K562 (cell line): ENCODE measurements around the gene SERPINE1. TPM values are rescaled to one million over a fixed set of nuclear protein-coding genes. Genes with fewer than 3 reads are reported as not detected.
A peak's percentile ranks its signal among the peaks of the same experiment; 100 is the strongest.
"Not testable (repeated sequence)": the region's sequence is repeated elsewhere in the genome, so short reads cannot be mapped to it uniquely, and the experiment has no call there.

Source experiments
- ATAC-seq: fragments of 200-7000 bp; cut with Tn5 transposase; 3 replicates; pipeline ENCODE4 v1.9.1; 2020; ENCODE audit warnings: moderate library complexity
- BruUV-seq: library from RNA; stranded (reverse); fragments of 400-500 nt; replicated peaks from 2 replicates; lab custom pipeline; 2021; lab: Mats Ljungman, UMichigan
- CTCF ChIA-PET: fragments of 300-600 bp; formaldehyde crosslinking; extraction: SDS; loops from one replicate; lab custom pipeline; 2021; ENCODE audit warnings: low intra/inter-chr PET ratio; lab: Yijun Ruan, JAX
- POLR2A ChIA-PET: fragments of 300-600, 350-650 bp; sonication (Branson Sonifier 250); formaldehyde crosslinking; extraction: SDS; loops from one replicate; lab custom pipeline; 2021; ENCODE audit warnings: antibody characterized with exemption, inconsistent platforms; lab: Yijun Ruan, JAX
- DNase-seq, 4 experiments: peaks; one replicate each; pipeline versions ENCODE4 v3.0.0 to v3.0.0-alpha.2; 2011 to 2018; ENCODE audit warnings: low spot score in 3 of 4, mixed read lengths in 3 of 4; ENCODE audit errors: extremely low read depth in 1 of 4
- FAIRE-seq: peaks from 2 replicates; lab custom pipeline; 2011; peaks lifted over from hg19 to GRCh38; lab: Jason Lieb, UNC
- H2AFZ ChIP-seq: 2 replicates; pipeline ENCODE4 v1.6.0; 2011; ENCODE audit warnings: low read depth, low read length, control low read depth, inconsistent platforms
- H3K27ac ChIP-seq: fragments of 200-600 bp; 3 replicates; pipeline ENCODE4 v1.8.0; 2011; ENCODE audit warnings: low read depth, mild to moderate bottlenecking, control low read depth, inconsistent platforms, low read length, moderate library complexity, mixed read lengths; ENCODE audit errors: extremely low read depth
- H3K27me3 ChIP-seq, 2 experiments: fragments of 300-600 bp in 1 of 2; 2 replicates in 1 of 2; 3 replicates in 1 of 2; pipeline versions ENCODE4 v1.6.0 to v1.8.0; 2011; ENCODE audit warnings: inconsistent platforms in 2 of 2, low read length in 2 of 2, mild to moderate bottlenecking in 1 of 2, mixed read lengths in 1 of 2, moderate library complexity in 1 of 2; ENCODE audit not compliant: control insufficient read depth in 2 of 2, insufficient read depth in 2 of 2
- H3K36me3 ChIP-seq: fragments of 300-600 bp; 3 replicates; pipeline ENCODE4 v1.8.0; 2011; ENCODE audit warnings: mild to moderate bottlenecking, low read length, inconsistent platforms; ENCODE audit not compliant: control insufficient read depth, insufficient read depth
- H3K4me1 ChIP-seq, 2 experiments: fragments of 200-600 bp in 1 of 2; replicated peaks in 1 of 2; 2 replicates in 1 of 2; 3 replicates in 1 of 2; pipeline versions ENCODE4 v1.5.1 to v1.8.0; 2011; ENCODE audit warnings: inconsistent platforms in 2 of 2, low read length in 2 of 2, mild to moderate bottlenecking in 1 of 2, mixed read lengths in 1 of 2, moderate library complexity in 1 of 2; ENCODE audit not compliant: control insufficient read depth in 2 of 2, insufficient read depth in 2 of 2
- H3K4me2 ChIP-seq: 2 replicates; pipeline ENCODE4 v1.6.1; 2011; ENCODE audit warnings: low read length, control low read depth, inconsistent platforms, mixed read lengths; ENCODE audit not compliant: insufficient read depth
- H3K4me3 ChIP-seq: fragments of 200-600 bp; sonication (generic), shearing (Covaris generic); 2 replicates; pipeline ENCODE4 v1.5.1; 2016; ENCODE audit warnings: control low read depth, inconsistent platforms
- H3K79me2 ChIP-seq: fragments of 200-600 bp; 3 replicates; pipeline ENCODE4 v1.8.0; 2011; ENCODE audit warnings: low read length, inconsistent platforms; ENCODE audit not compliant: control insufficient read depth, insufficient read depth
- H3K9ac ChIP-seq, 2 experiments: 2 replicates each; pipeline versions ENCODE4 v1.6.0 to v1.6.1; 2011; ENCODE audit warnings: low read depth in 2 of 2, low read length in 2 of 2, control low read depth in 1 of 2, inconsistent platforms in 1 of 2, mild to moderate bottlenecking in 1 of 2, mixed read lengths in 1 of 2; ENCODE audit not compliant: insufficient read depth in 1 of 2
- H3K9me1 ChIP-seq: one replicate; pipeline ENCODE4 v1.6.0; 2011; ENCODE audit warnings: inconsistent platforms, mild to moderate bottlenecking, low read length, moderate library complexity; ENCODE audit not compliant: control insufficient read depth, insufficient read depth
- H3K9me3 ChIP-seq: replicated peaks from 2 replicates; pipeline ENCODE4 v1.5.1; 2011; ENCODE audit warnings: low read depth, low read length, inconsistent platforms; ENCODE audit not compliant: control insufficient read depth, insufficient read depth
- H4K20me1 ChIP-seq: replicated peaks from 2 replicates; pipeline ENCODE4 v1.6.1; 2011; ENCODE audit warnings: low read length, inconsistent platforms, mixed read lengths; ENCODE audit not compliant: control insufficient read depth, insufficient read depth
- ARID3A ChIP-seq: IDR thresholded peaks from 2 replicates; pipeline ENCODE4 v1.6.1; 2012; ENCODE audit warnings: low read depth, low read length, improper control_type of control experiment, borderline replicate concordance
- BCOR ChIP-seq: fragments of 450-650 bp; IDR thresholded peaks from 2 replicates; pipeline ENCODE4 v1.6.1; 2016
- EP300 ChIP-seq: IDR thresholded peaks from 2 replicates; pipeline ENCODE4 v1.6.1; 2012; ENCODE audit warnings: low read length, improper control_type of control experiment
- ERF ChIP-seq: fragments of 450-650 bp; formaldehyde crosslinking; IDR thresholded peaks from 2 replicates; pipeline ENCODE4 v1.4.0; 2020; ENCODE audit warnings: mild to moderate bottlenecking, mixed read lengths
- HMGN3 ChIP-seq: IDR thresholded peaks from 2 replicates; pipeline ENCODE4 v1.6.1; 2011; ENCODE audit warnings: borderline replicate concordance, low read depth, mild to moderate bottlenecking, mixed read lengths, low read length; ENCODE audit not compliant: insufficient read length; ENCODE audit errors: extremely low read depth
- HNRNPK ChIP-seq: fragments of 200-400 bp; formaldehyde crosslinking; IDR thresholded peaks from one replicate; pipeline ENCODE4 v1.6.1; 2018; ENCODE audit warnings: mild to moderate bottlenecking, low read depth, low read length; ENCODE audit not compliant: poor library complexity, severe bottlenecking
- MAFK ChIP-seq: IDR thresholded peaks from 2 replicates; pipeline ENCODE4 v1.6.1; 2011; ENCODE audit warnings: low read length, improper control_type of control experiment
- MTA1 ChIP-seq: fragments of 450-650 bp; IDR thresholded peaks from 2 replicates; pipeline ENCODE4 v1.6.1; 2017; ENCODE audit warnings: borderline replicate concordance
- OTX1 ChIP-seq: fragments of 450-650 bp; formaldehyde crosslinking; IDR thresholded peaks from 2 replicates; pipeline ENCODE4 v1.4.0; 2022; ENCODE audit warnings: mild to moderate bottlenecking
- SIN3A ChIP-seq, 2 experiments: fragments of 150-350 bp in 1 of 2; IDR thresholded peaks; 2 replicates each; pipeline ENCODE4 v1.6.1; 2011 to 2016; ENCODE audit warnings: borderline replicate concordance in 2 of 2, low read depth in 2 of 2, low read length in 2 of 2, mild to moderate bottlenecking in 2 of 2, moderate library complexity in 2 of 2; ENCODE audit not compliant: control insufficient read depth in 1 of 2
- TCF7L2 ChIP-seq: fragments of 150-350 bp; IDR thresholded peaks from 2 replicates; pipeline ENCODE4 v1.6.1; 2016; ENCODE audit warnings: low read depth, mild to moderate bottlenecking, low read length, moderate library complexity
- THRAP3 ChIP-seq: fragments of 450-650 bp; IDR thresholded peaks from 2 replicates; pipeline ENCODE4 v1.6.1; 2016; ENCODE audit warnings: mild to moderate bottlenecking, inconsistent platforms, borderline replicate concordance
- ZNF512 ChIP-seq: IDR thresholded peaks from 2 replicates; pipeline ENCODE4 v1.6.1; 2016; ENCODE audit warnings: missing genetic modification characterization, missing compliant biosample characterization
- ZZZ3 ChIP-seq: fragments of 450-650 bp; IDR thresholded peaks from 2 replicates; pipeline ENCODE4 v1.6.1; 2016; ENCODE audit warnings: antibody characterized with exemption, mild to moderate bottlenecking, moderate library complexity
- WGBS: fragments of 100-300 bp; shearing (Covaris generic); methylation state at CpG from one replicate; pipeline ENCODE4 v1.1.6; 2016; ENCODE audit warnings: low coverage, mixed read lengths; ENCODE audit not compliant: insufficient coverage; ENCODE audit errors: missing lambda C conversion rate; 5-methylcytosine and 5-hydroxymethylcytosine counted together
- in situ Hi-C: fragments of 300-500 bp; cut with MboI; formaldehyde crosslinking; loops from 4 replicates; pipeline ENCODE4 v1.15.0; 2018; ENCODE audit warnings: inconsistent platforms, mixed read lengths
- intact Hi-C: fragments of 100-400 bp; cut with micrococcal nuclease; formaldehyde crosslinking; loops from 2 replicates; pipeline ENCODE4 v1.14.2; 2022
- polyA plus RNA-seq, 8 experiments: library from polyadenylated mRNA; depleted of rRNA in 4 of 8; stranded (reverse) in 5 of 8; unstranded in 3 of 8; fragments of >200 nt; fragmentation: Nextera tagmentation in 2 of 8; fragmentation: Illumina TruSeq in 1 of 8; extraction: Ambion mirVana in 2 of 8; extraction: Trizol in 1 of 8; gene quantifications; 2 replicates each; pipeline versions ENCODE4 v1.2.1 to v1.2.3, GENCODE V29; 2011 to 2014; ENCODE audit warnings: inconsistent platforms in 1 of 8, missing spikeins in 1 of 8
- total RNA-seq, 7 experiments: library from RNA; depleted of rRNA in 6 of 7; stranded (reverse); fragments of >200 nt in 6 of 7; fragmentation: Illumina TruSeq in 2 of 7; extraction: Trizol in 2 of 7; gene quantifications; 2 replicates each; pipeline versions ENCODE4 v1.2.1 to v1.2.3, GENCODE V29; 2011 to 2021; ENCODE audit warnings: low replicate concordance in 1 of 7

Gene SERPINE1
- total and polyA plus RNA-seq, 9 of the 15 experiments (the other 6 are each of a cell fraction or from before 2014, with no cell fraction given): 0.22 to 4.8 (median 0.91) TPM

DNA sequence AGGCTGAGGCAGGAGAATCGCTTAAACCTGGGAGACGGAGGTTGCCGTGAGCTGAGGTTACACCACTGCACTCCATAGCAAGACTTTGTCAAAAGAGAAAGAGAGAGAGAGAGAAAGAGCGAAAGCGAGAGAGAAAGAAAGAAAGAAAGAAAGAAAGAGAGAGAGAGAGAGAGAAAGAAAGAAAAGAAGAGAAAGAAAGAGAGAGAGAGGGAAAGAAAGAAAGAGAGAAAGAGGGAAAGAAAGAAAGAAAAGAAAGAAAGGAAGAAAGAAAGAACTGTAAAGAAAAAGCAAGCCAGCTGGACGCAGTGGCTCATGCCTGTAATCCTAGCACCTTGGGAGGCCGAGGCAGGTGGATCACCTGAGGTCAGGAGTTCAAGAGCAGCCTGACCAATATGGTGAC lies 13.8 kb upstream of the SERPINE1 start:
- H2AFZ ChIP-seq, H3K9ac ChIP-seq, CTCF ChIA-PET, FAIRE-seq, POLR2A ChIA-PET, DNase-seq, intact Hi-C loops, H3K9me3 ChIP-seq, H3K36me3 ChIP-seq, H3K79me2 ChIP-seq, H3K27ac ChIP-seq, H4K20me1 ChIP-seq, H3K4me3 ChIP-seq, H3K9me1 ChIP-seq, ATAC-seq, H3K4me2 ChIP-seq, BruUV-seq, H3K27me3 ChIP-seq, in situ Hi-C loops: not testable (repeated sequence)
- WGBS: 88% methylated on average over 7 of the region's 7 CpGs
- TF ChIP-seq THRAP3 (0 out of 2 replicates have a peak, but pooled peaks have one; percentile 46), ZNF512 (peak; percentile 83), MTA1 (0 out of 2 replicates have a peak, but pooled peaks have one; percentile 21)
- peaks cover 0 to 22% of the 10 kb centered on the region in 2 experiments; a peak in 4 of 5 replicates for H3K4me1 ChIP-seq

- intact Hi-C loops (no loop called here), in situ Hi-C loops (no loop called here)
- ChIA-PET POLR2A (interaction anchor here (0.6 to 1.2 kb wide), 4 partner anchors 9 to 15 kb away, joined by 3 to 5 read pairs (median 3); no protein-coding TSS in a partner anchor), CTCF (no interaction called here)
- peaks cover 0 to 17% of the 10 kb centered on the region in 2 experiments; a peak in 3 of 5 replicates for H3K4me1 ChIP-seq
- FAIRE-seq (no peak), ATAC-seq (no peak), DNase-seq (no peak)
- H3K4me2 ChIP-seq: no peak overlapping the region
- no TSS peak for BruUV-seq
- H3K4me3 ChIP-seq: no peak overlapping the region
- H3K27me3 ChIP-seq: no peaks in the 10 kb centered on the region
- H4K20me1 ChIP-seq: no peaks in the 10 kb centered on the region
- no peak overlapping the region for H2AFZ ChIP-seq
- H3K27ac ChIP-seq: no peak overlapping the region
- H3K9me1 ChIP-seq: no peaks in the 10 kb centered on the region
- peak overlapping the region in 1 of 2 experiments; percentile 28; a peak in 1 of 4 replicates for H3K9ac ChIP-seq
- H3K79me2 ChIP-seq: no peaks in the 10 kb centered on the region
- H3K36me3 ChIP-seq: no peaks in the 10 kb centered on the region
- 52% methylated on average over 11 of the region's 11 CpGs for WGBS
- no peaks in the 10 kb centered on the region for H3K9me3 ChIP-seq
- TF ChIP-seq ERF (CRISPR knock-in tag) (no peak), OTX1 (CRISPR knock-in tag) (no peak), HMGN3 (no peak), SIN3A (IDR thresholded peaks at IDR 0.05; ENCODE audit: borderline replicate concordance in 2 of 2, control insufficient read depth in 1 of 2, low read depth in 2 of 2, low read length in 2 of 2) (no peak), EP300 (no peak), TCF7L2 (no peak), BCOR (no peak), MAFK (no peak), ZZZ3 (no peak), ARID3A (no peak), THRAP3 (no peak), HNRNPK (no peak)
These were observed 13.1 kb upstream of the SERPINE1 start for GRCh38 chr7:101113836-101114235.
